ENCODE data around the gene THSD8.

The THSD8 gene

GRCh38 chr19:12837225-12837624 is 35.4 kb downstream of the THSD8 start (continued):
- TF ChIP-seq, protein P1, sequence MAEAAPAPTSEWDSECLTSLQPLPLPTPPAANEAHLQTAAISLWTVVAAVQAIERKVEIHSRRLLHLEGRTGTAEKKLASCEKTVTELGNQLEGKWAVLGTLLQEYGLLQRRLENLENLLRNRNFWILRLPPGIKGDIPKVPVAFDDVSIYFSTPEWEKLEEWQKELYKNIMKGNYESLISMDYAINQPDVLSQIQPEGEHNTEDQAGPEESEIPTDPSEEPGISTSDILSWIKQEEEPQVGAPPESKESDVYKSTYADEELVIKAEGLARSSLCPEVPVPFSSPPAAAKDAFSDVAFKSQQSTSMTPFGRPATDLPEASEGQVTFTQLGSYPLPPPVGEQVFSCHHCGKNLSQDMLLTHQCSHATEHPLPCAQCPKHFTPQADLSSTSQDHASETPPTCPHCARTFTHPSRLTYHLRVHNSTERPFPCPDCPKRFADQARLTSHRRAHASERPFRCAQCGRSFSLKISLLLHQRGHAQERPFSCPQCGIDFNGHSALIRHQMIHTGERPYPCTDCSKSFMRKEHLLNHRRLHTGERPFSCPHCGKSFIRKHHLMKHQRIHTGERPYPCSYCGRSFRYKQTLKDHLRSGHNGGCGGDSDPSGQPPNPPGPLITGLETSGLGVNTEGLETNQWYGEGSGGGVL (tag by site-specific recombination; IDR thresholded peaks at IDR 0.05) = peak; percentile 62
- TF ChIP-seq ZNF37A (tag by site-specific recombination; IDR thresholded peaks at IDR 0.05) (no peak), ZNF175 (tag by site-specific recombination; IDR thresholded peaks at IDR 0.05) (no peak), ZBTB20 (tag by site-specific recombination; IDR thresholded peaks at IDR 0.05) (no peak), ZNF24 (tag by site-specific recombination; IDR thresholded peaks at IDR 0.05) (peak; percentile 73; the same call in 1 of the 2 replicates)

- H3K27ac ChIP-seq (ENCODE audit: extremely low read depth, low read depth, low read length) = no peak within 1 kb of the TSS
- CTCF ChIA-PET = interaction anchor here (0.7 to 1.8 kb wide), 4 partner anchors 9 to 78 kb away, joined by 5 to 13 read pairs (median 6); no protein-coding TSS in a partner anchor
- POLR2A ChIA-PET = no interaction called here
- H3K4me1 ChIP-seq (ENCODE audit: control insufficient read depth, insufficient read depth, low read length) = 0 out of 2 replicates have a peak, but pooled peaks cover under 1% of the 10 kb centered on the region
- H3K36me3 ChIP-seq (ENCODE audit: control insufficient read depth in 2 of 2, insufficient read depth in 1 of 2, low read length in 2 of 2) = no peaks in the 10 kb centered on the region
- H3K4me3 ChIP-seq (ENCODE audit: low read depth, low read length) = peak within 1 kb of the TSS; percentile 49
- H3K9me3 ChIP-seq (ENCODE audit: control insufficient read depth, insufficient read depth, low read depth, low read length) = no peaks in the 10 kb centered on the region
- TF ChIP-seq GLIS2 (tag by site-specific recombination; IDR thresholded peaks at IDR 0.05) (0 out of 2 replicates have a peak, but pooled peaks have one; percentile 30), KLF9 (tag by site-specific recombination; IDR thresholded peaks at IDR 0.05; ENCODE audit: low read depth) (no peak; the same call in 1 of the 2 replicates), ZBTB20 (tag by site-specific recombination; IDR thresholded peaks at IDR 0.05) (peak; percentile 7; the same call in 1 of the 2 replicates), ZBTB8A (tag by site-specific recombination; IDR thresholded peaks at IDR 0.05) (0 out of 2 replicates have a peak, but pooled peaks have one; percentile 22), ZNF560 (tag by site-specific recombination; IDR thresholded peaks at IDR 0.05; ENCODE audit: borderline replicate concordance) (peak; percentile 29; the same call in 1 of the 2 replicates), ZBTB44 (tag by site-specific recombination; IDR thresholded peaks at IDR 0.05) (peak; percentile 71; the same call in 1 of the 2 replicates), ZIC2 (tag by site-specific recombination; IDR thresholded peaks at IDR 0.05) (peak; percentile 7; the same call in 1 of the 2 replicates), ZNF335 (tag by site-specific recombination; conservative IDR thresholded peaks at IDR 0.05) (peak; percentile 83), PATZ1 (tag by site-specific recombination; IDR thresholded peaks at IDR 0.05) (peak; percentile 66), ZSCAN30 (tag by site-specific recombination; IDR thresholded peaks at IDR 0.05) (no peak), KLF7 (tag by site-specific recombination; IDR thresholded peaks at IDR 0.05; ENCODE audit: borderline replicate concordance) (0 out of 2 replicates have a peak, but pooled peaks have one; percentile 29), ZFHX2 (tag by site-specific recombination; conservative IDR thresholded peaks at IDR 0.05) (peak; percentile 59), EGR2 (tag by site-specific recombination; IDR thresholded peaks at IDR 0.05; ENCODE audit: low read depth) (peak; percentile 28; the same call in 1 of the 2 replicates), ZNF341 (tag by site-specific recombination; IDR thresholded peaks at IDR 0.05; ENCODE audit: low read depth) (0 out of 2 replicates have a peak, but pooled peaks have one; percentile 14), KLF1 (tag by site-specific recombination; IDR thresholded peaks at IDR 0.05) (peak; percentile 44), ZNF677 (tag by site-specific recombination; IDR thresholded peaks at IDR 0.05) (0 out of 2 replicates have a peak, but pooled peaks have one; percentile 17)
- TF ChIP-seq, protein P2, sequence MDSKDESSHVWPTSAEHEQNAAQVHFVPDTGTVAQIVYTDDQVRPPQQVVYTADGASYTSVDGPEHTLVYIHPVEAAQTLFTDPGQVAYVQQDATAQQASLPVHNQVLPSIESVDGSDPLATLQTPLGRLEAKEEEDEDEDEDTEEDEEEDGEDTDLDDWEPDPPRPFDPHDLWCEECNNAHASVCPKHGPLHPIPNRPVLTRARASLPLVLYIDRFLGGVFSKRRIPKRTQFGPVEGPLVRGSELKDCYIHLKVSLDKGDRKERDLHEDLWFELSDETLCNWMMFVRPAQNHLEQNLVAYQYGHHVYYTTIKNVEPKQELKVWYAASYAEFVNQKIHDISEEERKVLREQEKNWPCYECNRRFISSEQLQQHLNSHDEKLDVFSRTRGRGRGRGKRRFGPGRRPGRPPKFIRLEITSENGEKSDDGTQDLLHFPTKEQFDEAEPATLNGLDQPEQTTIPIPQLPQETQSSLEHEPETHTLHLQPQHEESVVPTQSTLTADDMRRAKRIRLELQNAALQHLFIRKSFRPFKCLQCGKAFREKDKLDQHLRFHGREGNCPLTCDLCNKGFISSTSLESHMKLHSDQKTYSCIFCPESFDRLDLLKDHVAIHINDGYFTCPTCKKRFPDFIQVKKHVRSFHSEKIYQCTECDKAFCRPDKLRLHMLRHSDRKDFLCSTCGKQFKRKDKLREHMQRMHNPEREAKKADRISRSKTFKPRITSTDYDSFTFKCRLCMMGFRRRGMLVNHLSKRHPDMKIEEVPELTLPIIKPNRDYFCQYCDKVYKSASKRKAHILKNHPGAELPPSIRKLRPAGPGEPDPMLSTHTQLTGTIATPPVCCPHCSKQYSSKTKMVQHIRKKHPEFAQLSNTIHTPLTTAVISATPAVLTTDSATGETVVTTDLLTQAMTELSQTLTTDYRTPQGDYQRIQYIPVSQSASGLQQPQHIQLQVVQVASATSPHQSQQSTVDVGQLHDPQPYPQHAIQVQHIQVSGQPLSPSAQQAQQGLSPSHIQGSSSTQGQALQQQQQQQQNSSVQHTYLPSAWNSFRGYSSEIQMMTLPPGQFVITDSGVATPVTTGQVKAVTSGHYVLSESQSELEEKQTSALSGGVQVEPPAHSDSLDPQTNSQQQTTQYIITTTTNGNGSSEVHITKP (tag by site-specific recombination; IDR thresholded peaks at IDR 0.05) = peak; percentile 77
- TF ChIP-seq, protein P3, sequence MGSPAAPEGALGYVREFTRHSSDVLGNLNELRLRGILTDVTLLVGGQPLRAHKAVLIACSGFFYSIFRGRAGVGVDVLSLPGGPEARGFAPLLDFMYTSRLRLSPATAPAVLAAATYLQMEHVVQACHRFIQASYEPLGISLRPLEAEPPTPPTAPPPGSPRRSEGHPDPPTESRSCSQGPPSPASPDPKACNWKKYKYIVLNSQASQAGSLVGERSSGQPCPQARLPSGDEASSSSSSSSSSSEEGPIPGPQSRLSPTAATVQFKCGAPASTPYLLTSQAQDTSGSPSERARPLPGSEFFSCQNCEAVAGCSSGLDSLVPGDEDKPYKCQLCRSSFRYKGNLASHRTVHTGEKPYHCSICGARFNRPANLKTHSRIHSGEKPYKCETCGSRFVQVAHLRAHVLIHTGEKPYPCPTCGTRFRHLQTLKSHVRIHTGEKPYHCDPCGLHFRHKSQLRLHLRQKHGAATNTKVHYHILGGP (tag by site-specific recombination; IDR thresholded peaks at IDR 0.05) = no peak
- TF ChIP-seq, protein P4, sequence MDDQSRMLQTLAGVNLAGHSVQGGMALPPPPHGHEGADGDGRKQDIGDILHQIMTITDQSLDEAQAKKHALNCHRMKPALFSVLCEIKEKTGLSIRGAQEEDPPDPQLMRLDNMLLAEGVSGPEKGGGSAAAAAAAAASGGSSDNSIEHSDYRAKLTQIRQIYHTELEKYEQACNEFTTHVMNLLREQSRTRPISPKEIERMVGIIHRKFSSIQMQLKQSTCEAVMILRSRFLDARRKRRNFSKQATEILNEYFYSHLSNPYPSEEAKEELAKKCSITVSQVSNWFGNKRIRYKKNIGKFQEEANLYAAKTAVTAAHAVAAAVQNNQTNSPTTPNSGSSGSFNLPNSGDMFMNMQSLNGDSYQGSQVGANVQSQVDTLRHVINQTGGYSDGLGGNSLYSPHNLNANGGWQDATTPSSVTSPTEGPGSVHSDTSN (CRISPR knock-in tag; IDR thresholded peaks at IDR 0.05) = no peak
Measured at GRCh38 chr19:12838182-12838885, 36.5 kb downstream of the THSD8 start, which contains the start of gene MAST1. Gene MAST1, plus strand, starts transcription at chr19:12838515. Its CDS starts 58 bp downstream, at chr19:12838573.
